ENCODE data around the gene CCNE1.

Gene CCNE1

GRCh38 chr19:29811125-29812079 lies at the start of gene CCNE1:
Gene CCNE1, plus strand, starts transcription at chr19:29811991. Its CDS starts 565 bp downstream, at chr19:29812556.
- in situ Hi-C loops (cut with MboI; ENCODE audit: low sequenced_read_pairs): no loop called here

- in situ Hi-C loops (cut with MboI; ENCODE audit: low sequenced_read_pairs): no loop called here
Measured at GRCh38 chr19:29763196-29763595, 48.6 kb upstream of the CCNE1 start.

GRCh38 chr19:29764361-29764760 lies 47.4 kb upstream of the CCNE1 start:
- in situ Hi-C loops (cut with MboI; ENCODE audit: low sequenced_read_pairs): no loop called here

- in situ Hi-C loops (cut with MboI; ENCODE audit: low sequenced_read_pairs): no loop called here
Measured at GRCh38 chr19:29766100-29766499, 45.7 kb upstream of the CCNE1 start.

- in situ Hi-C loops (cut with MboI; ENCODE audit: low sequenced_read_pairs): no loop called here
Measured at GRCh38 chr19:29767039-29767735, 44.6 kb upstream of the CCNE1 start.

- in situ Hi-C loops (cut with MboI; ENCODE audit: low sequenced_read_pairs): no loop called here
Measured at GRCh38 chr19:29768166-29768565, 43.6 kb upstream of the CCNE1 start.

GRCh38 chr19:29769997-29770396 lies 41.8 kb upstream of the CCNE1 start:
- in situ Hi-C loops (cut with MboI; ENCODE audit: low sequenced_read_pairs): no loop called here

- in situ Hi-C loops (cut with MboI; ENCODE audit: low sequenced_read_pairs): no loop called here
Measured at GRCh38 chr19:29770648-29771047, 41.1 kb upstream of the CCNE1 start.

GRCh38 chr19:29771708-29772414 lies 39.9 kb upstream of the CCNE1 start:
- in situ Hi-C loops (cut with MboI; ENCODE audit: low sequenced_read_pairs): no loop called here

- in situ Hi-C loops (cut with MboI; ENCODE audit: low sequenced_read_pairs): no loop called here
Measured at GRCh38 chr19:29772696-29773095, 39.1 kb upstream of the CCNE1 start.

- in situ Hi-C loops (cut with MboI; ENCODE audit: low sequenced_read_pairs): no loop called here
Measured at GRCh38 chr19:29773141-29773540, 38.6 kb upstream of the CCNE1 start.

GRCh38 chr19:29774126-29774525 lies 37.7 kb upstream of the CCNE1 start:
- in situ Hi-C loops (cut with MboI; ENCODE audit: low sequenced_read_pairs): no loop called here

- in situ Hi-C loops (cut with MboI; ENCODE audit: low sequenced_read_pairs): no loop called here
Measured at GRCh38 chr19:29777781-29778309, 33.9 kb upstream of the CCNE1 start.

GRCh38 chr19:29779921-29780320 lies 31.9 kb upstream of the CCNE1 start:
- in situ Hi-C loops (cut with MboI; ENCODE audit: low sequenced_read_pairs): no loop called here

GRCh38 chr19:29781386-29782259 lies 30.2 kb upstream of the CCNE1 start:
- in situ Hi-C loops (cut with MboI; ENCODE audit: low sequenced_read_pairs): no loop called here

- in situ Hi-C loops (cut with MboI; ENCODE audit: low sequenced_read_pairs): no loop called here
Measured at GRCh38 chr19:29782260-29782580, 29.6 kb upstream of the CCNE1 start.

GRCh38 chr19:29783627-29784190 lies 28.1 kb upstream of the CCNE1 start:
- in situ Hi-C loops (cut with MboI; ENCODE audit: low sequenced_read_pairs): no loop called here

- in situ Hi-C loops (cut with MboI; ENCODE audit: low sequenced_read_pairs): no loop called here
Measured at GRCh38 chr19:29784598-29785223, 27.1 kb upstream of the CCNE1 start.

- in situ Hi-C loops (cut with MboI; ENCODE audit: low sequenced_read_pairs): no loop called here
Measured at GRCh38 chr19:29785360-29785759, 26.4 kb upstream of the CCNE1 start.
